Peyer's patch (tissue), 4 donors: ENCODE results near the gene MYOC. TPM values are rescaled to one million over a fixed set of nuclear protein-coding genes. Genes with fewer than 3 reads are reported as not detected.
"Not testable (repeated sequence)": the region's sequence is repeated elsewhere in the genome, so short reads cannot be mapped to it uniquely, and the experiment has no call there.

Source experiments
- DNase-seq, 3 donors: peaks; one replicate each; pipeline ENCODE4 v3.0.0-alpha.2; 2017 to 2019
- H3K27ac ChIP-seq, 4 donors: fragments of 200-600 bp; sonication (generic); one replicate each; pipeline ENCODE4 v1.5.1; 2016 to 2019
- H3K27me3 ChIP-seq, 2 donors: fragments of 200-600 bp; sonication (generic); one replicate each; pipeline ENCODE4 v1.5.1; 2019
- H3K36me3 ChIP-seq, 3 donors: fragments of 200-600 bp; sonication (generic); one replicate each; pipeline ENCODE4 v1.5.1; 2016 to 2019
- H3K4me1 ChIP-seq, 4 donors: fragments of 200-600 bp; sonication (generic); one replicate each; pipeline ENCODE4 v1.5.1; 2016 to 2019
- H3K4me3 ChIP-seq, 4 donors: fragments of 200-600 bp; sonication (generic); 1 replicate in 3 of 4; 2 replicates in 1 of 4; pipeline ENCODE4 v1.5.1; 2016 to 2019; ENCODE audit warnings: mild to moderate bottlenecking in 1 of 4
- H3K9me3 ChIP-seq, 4 donors: fragments of 200-600 bp; sonication (generic); one replicate each; pipeline ENCODE4 v1.5.1; 2016 to 2019; ENCODE audit warnings: mild to moderate bottlenecking in 1 of 4
- POLR2A ChIP-seq, 2 donors: fragments of 450-650 bp; IDR thresholded peaks; one replicate each; pipeline ENCODE4 v1.5.1; 2017; ENCODE audit warnings: antibody characterized with exemption in 2 of 2, mild to moderate bottlenecking in 2 of 2, moderate library complexity in 2 of 2
- total RNA-seq, 4 donors: library from RNA; depleted of rRNA; stranded (reverse); fragments of >200 nt; gene quantifications; one replicate each; pipeline ENCODE4 v1.1.0, GENCODE V29; 2016
- TF ChIP-seq, protein P1 (sequence below), 6 experiments: fragments of 450-650 bp in 4 of 6; fragments of 200-600 bp in 2 of 6; sonication (generic) in 1 of 6; IDR thresholded peaks; one replicate each; pipeline ENCODE4 v1.5.1; 2017 to 2019; ENCODE audit warnings: antibody characterized with exemption in 6 of 6, mild to moderate bottlenecking in 3 of 6, moderate library complexity in 1 of 6

The MYOC gene
- total RNA-seq, 4 donors from 2014 or later = 1.2 to 3.3 (median 1.5) TPM; not detected in 1

DNA sequence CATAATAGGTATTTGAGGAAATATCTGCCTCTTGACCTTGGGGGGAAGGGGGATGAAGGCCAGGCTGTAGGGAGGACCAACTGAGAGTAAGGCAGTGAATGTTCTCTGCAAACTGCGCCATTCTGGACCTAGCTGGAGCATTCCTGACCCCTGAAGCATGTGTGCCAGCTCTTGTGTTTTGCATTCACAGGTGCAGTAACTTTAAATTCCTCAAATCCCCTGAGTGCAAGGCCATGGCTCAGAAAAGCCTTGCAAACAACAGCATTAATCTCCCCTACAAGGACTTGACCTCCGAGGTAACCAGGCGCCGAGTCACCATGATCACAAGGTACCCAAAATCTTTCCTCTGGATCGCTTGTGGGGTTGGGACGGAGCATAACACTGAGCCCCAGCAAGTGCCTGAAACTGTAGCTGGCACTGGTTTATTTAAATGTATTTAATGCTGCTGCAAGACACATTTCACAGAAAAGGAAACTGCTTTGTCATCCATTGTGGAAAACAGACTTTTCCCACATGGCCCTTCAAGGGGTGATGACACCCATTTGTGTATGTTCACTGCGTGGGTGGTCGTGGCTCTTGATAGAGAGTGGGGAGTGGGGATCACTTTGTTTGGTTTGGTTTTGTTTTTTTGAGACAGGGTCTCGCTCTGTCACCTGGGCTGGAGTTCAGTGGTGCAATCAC is 28.7 kb downstream of the MYOC start:
- TF ChIP-seq, protein P1, sequence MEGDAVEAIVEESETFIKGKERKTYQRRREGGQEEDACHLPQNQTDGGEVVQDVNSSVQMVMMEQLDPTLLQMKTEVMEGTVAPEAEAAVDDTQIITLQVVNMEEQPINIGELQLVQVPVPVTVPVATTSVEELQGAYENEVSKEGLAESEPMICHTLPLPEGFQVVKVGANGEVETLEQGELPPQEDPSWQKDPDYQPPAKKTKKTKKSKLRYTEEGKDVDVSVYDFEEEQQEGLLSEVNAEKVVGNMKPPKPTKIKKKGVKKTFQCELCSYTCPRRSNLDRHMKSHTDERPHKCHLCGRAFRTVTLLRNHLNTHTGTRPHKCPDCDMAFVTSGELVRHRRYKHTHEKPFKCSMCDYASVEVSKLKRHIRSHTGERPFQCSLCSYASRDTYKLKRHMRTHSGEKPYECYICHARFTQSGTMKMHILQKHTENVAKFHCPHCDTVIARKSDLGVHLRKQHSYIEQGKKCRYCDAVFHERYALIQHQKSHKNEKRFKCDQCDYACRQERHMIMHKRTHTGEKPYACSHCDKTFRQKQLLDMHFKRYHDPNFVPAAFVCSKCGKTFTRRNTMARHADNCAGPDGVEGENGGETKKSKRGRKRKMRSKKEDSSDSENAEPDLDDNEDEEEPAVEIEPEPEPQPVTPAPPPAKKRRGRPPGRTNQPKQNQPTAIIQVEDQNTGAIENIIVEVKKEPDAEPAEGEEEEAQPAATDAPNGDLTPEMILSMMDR (IDR thresholded peaks at IDR 0.05) = no peak
- DNase-seq = no peak
- Histone ChIP-seq H3K4me1 (no peaks in the 10 kb centered on the region), H3K9me3 (no peaks in the 10 kb centered on the region), H3K4me3 (no peak overlapping the region), H3K36me3 (no peaks in the 10 kb centered on the region), H3K27ac (no peak overlapping the region), H3K27me3 (no peaks in the 10 kb centered on the region)

GRCh38 chr1:171622152-171622462 is 30.4 kb downstream of the MYOC start, which contains the start of gene MYOCOS:
Gene MYOCOS, plus strand, starts transcription at chr1:171622243. Its CDS starts 1,641 bp downstream, at chr1:171623884.
- H3K36me3 ChIP-seq = no peaks in the 10 kb centered on the region
- H3K27ac ChIP-seq = no peak within 1 kb of the TSS
- no peaks in the 10 kb centered on the region for H3K27me3 ChIP-seq
- no peak for DNase-seq
- TF ChIP-seq, protein P1 (IDR thresholded peaks at IDR 0.05) = no peak
- no peak for TF ChIP-seq POLR2A (IDR thresholded peaks at IDR 0.05)
- no peaks in the 10 kb centered on the region for H3K4me1 ChIP-seq
- H3K4me3 ChIP-seq = no peak within 1 kb of the TSS
- no peaks in the 10 kb centered on the region for H3K9me3 ChIP-seq

GRCh38 chr1:171616586-171616985 is 35.9 kb downstream of the MYOC start:
- H3K36me3 ChIP-seq = no peaks in the 10 kb centered on the region
- no peak overlapping the region for H3K27ac ChIP-seq
- H3K9me3 ChIP-seq = no peaks in the 10 kb centered on the region
- TF ChIP-seq, protein P1 (IDR thresholded peaks at IDR 0.05) = no peak
- TF ChIP-seq POLR2A (IDR thresholded peaks at IDR 0.05) = no peak
- H3K27me3 ChIP-seq = no peaks in the 10 kb centered on the region
- H3K4me1 ChIP-seq = no peaks in the 10 kb centered on the region
- no peak for DNase-seq
- no peak overlapping the region for H3K4me3 ChIP-seq

GRCh38 chr1:171615122-171615906 is 37.2 kb downstream of the MYOC start:
- H3K27ac ChIP-seq, DNase-seq, H3K4me1 ChIP-seq, H3K27me3 ChIP-seq, H3K36me3 ChIP-seq, H3K9me3 ChIP-seq, H3K4me3 ChIP-seq: not testable (repeated sequence)

DNA sequence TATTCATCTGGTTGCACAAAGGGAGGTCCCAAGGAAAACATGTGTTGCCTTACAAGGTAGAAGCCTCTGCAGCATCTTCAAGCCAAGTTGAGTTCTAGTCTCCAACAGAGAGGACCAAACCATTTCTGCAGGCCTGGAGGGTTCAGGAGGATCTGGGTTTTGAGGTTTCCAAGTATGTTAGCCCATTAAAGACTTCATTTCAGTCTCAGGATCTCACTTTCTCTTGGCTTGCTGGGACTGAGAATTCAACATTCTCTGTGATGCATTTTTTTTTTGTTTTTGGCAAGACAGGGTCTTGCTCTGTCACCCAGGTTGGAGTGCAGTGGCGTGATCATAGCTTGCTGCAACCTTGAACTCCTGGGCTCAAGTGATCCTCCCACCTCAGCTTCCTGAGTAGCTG is 39.2 kb downstream of the MYOC start:
- no peak for DNase-seq

DNA sequence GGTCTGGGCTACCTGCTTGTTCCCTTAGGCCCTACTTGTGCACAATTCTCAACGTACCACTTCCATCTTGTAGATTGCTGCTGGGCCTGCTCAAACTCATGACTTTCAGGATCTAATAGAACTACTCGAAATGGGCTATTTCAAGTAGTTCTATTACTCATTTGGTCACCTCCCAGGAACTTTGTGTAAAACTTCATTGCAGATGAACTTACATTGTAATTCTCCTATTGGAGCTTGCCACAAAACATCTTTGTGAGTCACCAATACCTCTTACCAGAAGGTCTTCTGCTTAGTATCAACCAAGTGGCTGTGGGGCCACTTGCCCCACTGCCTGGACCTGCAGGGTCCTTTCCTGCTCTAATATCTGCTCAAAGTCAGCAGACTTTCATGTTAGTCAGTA is 41.2 kb downstream of the MYOC start:
- TF ChIP-seq, protein P1 (IDR thresholded peaks at IDR 0.05) = no peak
- TF ChIP-seq POLR2A (IDR thresholded peaks at IDR 0.05) = no peak
- no peaks in the 10 kb centered on the region for H3K27me3 ChIP-seq
- H3K9me3 ChIP-seq = no peaks in the 10 kb centered on the region
- H3K4me3 ChIP-seq = no peak overlapping the region
- H3K27ac ChIP-seq = no peak overlapping the region
- no peak for DNase-seq
- no peaks in the 10 kb centered on the region for H3K36me3 ChIP-seq
- H3K4me1 ChIP-seq = no peaks in the 10 kb centered on the region

More for the DNA sequence above, 39.2 kb downstream of the MYOC start:
- Histone ChIP-seq H3K36me3 (no peaks in the 10 kb centered on the region), H3K27ac (no peak overlapping the region), H3K27me3 (no peaks in the 10 kb centered on the region), H3K4me3 (no peak overlapping the region), H3K4me1 (no peaks in the 10 kb centered on the region), H3K9me3 (no peaks in the 10 kb centered on the region)
- TF ChIP-seq POLR2A (IDR thresholded peaks at IDR 0.05) = no peak
- TF ChIP-seq, protein P1 (IDR thresholded peaks at IDR 0.05) = no peak
